AG04449 (cell line): Measurements from ENCODE around the gene ARL5A.

Experiments
- CTCF ChIA-PET: fragments of 350-600 bp; formaldehyde crosslinking; extraction: SDS; loops from one replicate; lab custom pipeline; 2021; ENCODE audit warnings: antibody characterized with exemption; lab: Yijun Ruan, JAX
- POLR2A ChIA-PET: fragments of 400-600, 350-600 bp; formaldehyde crosslinking; extraction: SDS; loops from one replicate; lab custom pipeline; 2020; ENCODE audit warnings: antibody characterized with exemption, inconsistent platforms; lab: Yijun Ruan, JAX
- DNase-seq: peaks from one replicate; pipeline ENCODE4 v3.0.0-alpha.2; 2010; ENCODE audit warnings: low read depth, low spot score
- H3K4me3 ChIP-seq: 2 replicates; pipeline ENCODE4 v1.5.1; 2011; ENCODE audit warnings: low read depth, mild to moderate bottlenecking, control low read depth, low read length
- CTCF ChIP-seq: IDR thresholded peaks from one replicate; pipeline ENCODE4 v1.5.1; 2011; ENCODE audit warnings: mild to moderate bottlenecking, moderate library complexity, low read length, control low read depth, inconsistent platforms; ENCODE audit not compliant: insufficient read depth; ENCODE audit errors: missing control alignments

The ARL5A gene

GRCh38 chr2:151860613-151861146, 32.5 kb upstream of the ARL5A start:
- no peak for TF ChIP-seq CTCF
- ChIA-PET POLR2A (no interaction called here), CTCF (no interaction called here)
- DNase-seq, result no peak
- no peak overlapping the region for H3K4me3 ChIP-seq

- POLR2A ChIA-PET, result no interaction called here
- no peak overlapping the region for H3K4me3 ChIP-seq
- CTCF ChIA-PET, result no interaction called here
- TF ChIP-seq CTCF, result no peak
- no peak for DNase-seq
Observed at GRCh38 chr2:151860210-151860609, 32.0 kb upstream of the ARL5A start.

- ChIA-PET POLR2A (no interaction called here), CTCF (no interaction called here)
- DNase-seq, result no peak
- H3K4me3 ChIP-seq, result no peak overlapping the region
- no peak for TF ChIP-seq CTCF
Observed at GRCh38 chr2:151857650-151858049, 29.4 kb upstream of the ARL5A start.

GRCh38 chr2:151855111-151855510, 26.9 kb upstream of the ARL5A start:
- POLR2A ChIA-PET, result no interaction called here

GRCh38 chr2:151853070-151853758, 25.0 kb upstream of the ARL5A start:
- CTCF ChIA-PET, result interaction anchor here (1.3 kb wide), 1 partner anchor 146 kb away, joined by 3 read pairs; no protein-coding TSS in a partner anchor

More at GRCh38 chr2:151855111-151855510, 26.9 kb upstream of the ARL5A start:
- no peak for TF ChIP-seq CTCF
- CTCF ChIA-PET, result no interaction called here
- no peak for DNase-seq
- no peak overlapping the region for H3K4me3 ChIP-seq

More at GRCh38 chr2:151853070-151853758, 25.0 kb upstream of the ARL5A start:
- TF ChIP-seq CTCF, result no peak
- POLR2A ChIA-PET, result no interaction called here
- DNase-seq, result no peak
- no peak overlapping the region for H3K4me3 ChIP-seq
